ENCODE data around the gene PRKAG2. TPM values are rescaled to one million over a fixed set of nuclear protein-coding genes. Genes with fewer than 3 reads are reported as not detected.

PRKAG2 gene
- total and polyA plus RNA-seq, 8 donors = 19.9 to 302 (median 60.9) TPM

DNA sequence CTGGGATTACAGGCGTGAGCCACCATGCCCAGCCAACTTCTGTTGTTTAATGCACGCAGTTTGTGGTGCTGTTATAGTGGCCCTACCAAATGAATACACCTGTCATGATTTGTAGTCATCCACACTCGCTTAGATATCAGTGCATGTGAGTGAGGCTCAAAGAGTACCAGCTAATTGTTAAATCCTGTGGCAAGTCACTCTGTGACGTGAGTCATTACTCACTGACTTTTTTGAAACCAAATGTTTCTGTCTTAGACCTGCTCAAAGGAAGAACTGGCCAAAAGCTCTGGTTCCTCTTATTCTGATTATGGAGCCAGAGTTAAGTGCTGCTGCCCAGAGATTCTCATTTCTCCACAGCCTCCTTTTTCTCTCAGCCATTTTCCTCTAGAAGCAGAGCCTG is 109.4 kb downstream of the PRKAG2 start:
- DNase-seq = no peak
- TF ChIP-seq POLR2AphosphoS5 (IDR thresholded peaks at IDR 0.05) = no peak
- no peak for TF ChIP-seq POLR2A (IDR thresholded peaks at IDR 0.05)
- no peak for TF ChIP-seq EP300 (IDR thresholded peaks at IDR 0.05)
- TF ChIP-seq, protein P1, sequence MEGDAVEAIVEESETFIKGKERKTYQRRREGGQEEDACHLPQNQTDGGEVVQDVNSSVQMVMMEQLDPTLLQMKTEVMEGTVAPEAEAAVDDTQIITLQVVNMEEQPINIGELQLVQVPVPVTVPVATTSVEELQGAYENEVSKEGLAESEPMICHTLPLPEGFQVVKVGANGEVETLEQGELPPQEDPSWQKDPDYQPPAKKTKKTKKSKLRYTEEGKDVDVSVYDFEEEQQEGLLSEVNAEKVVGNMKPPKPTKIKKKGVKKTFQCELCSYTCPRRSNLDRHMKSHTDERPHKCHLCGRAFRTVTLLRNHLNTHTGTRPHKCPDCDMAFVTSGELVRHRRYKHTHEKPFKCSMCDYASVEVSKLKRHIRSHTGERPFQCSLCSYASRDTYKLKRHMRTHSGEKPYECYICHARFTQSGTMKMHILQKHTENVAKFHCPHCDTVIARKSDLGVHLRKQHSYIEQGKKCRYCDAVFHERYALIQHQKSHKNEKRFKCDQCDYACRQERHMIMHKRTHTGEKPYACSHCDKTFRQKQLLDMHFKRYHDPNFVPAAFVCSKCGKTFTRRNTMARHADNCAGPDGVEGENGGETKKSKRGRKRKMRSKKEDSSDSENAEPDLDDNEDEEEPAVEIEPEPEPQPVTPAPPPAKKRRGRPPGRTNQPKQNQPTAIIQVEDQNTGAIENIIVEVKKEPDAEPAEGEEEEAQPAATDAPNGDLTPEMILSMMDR (IDR thresholded peaks at IDR 0.05) = no peak
- peaks cover 0 to 12% (median 4%) of the 10 kb centered on the region in 4 donors for H3K4me1 ChIP-seq
- H3K36me3 ChIP-seq = peaks cover 0 to 37% (median 24%) of the 10 kb centered on the region in 4 donors
- intact Hi-C loops (cut with DNase I; ENCODE audit: low total_unique reads) = no loop called here
- H3K27me3 ChIP-seq = no peaks in the 10 kb centered on the region
- no peak overlapping the region for H3K27ac ChIP-seq
- no peaks in the 10 kb centered on the region for H3K9me3 ChIP-seq
- 90 to 96% (median 92%) methylated on average over 4 of the region's 4 CpGs for WGBS, 5 donors
- no peak overlapping the region for H3K4me3 ChIP-seq

DNA sequence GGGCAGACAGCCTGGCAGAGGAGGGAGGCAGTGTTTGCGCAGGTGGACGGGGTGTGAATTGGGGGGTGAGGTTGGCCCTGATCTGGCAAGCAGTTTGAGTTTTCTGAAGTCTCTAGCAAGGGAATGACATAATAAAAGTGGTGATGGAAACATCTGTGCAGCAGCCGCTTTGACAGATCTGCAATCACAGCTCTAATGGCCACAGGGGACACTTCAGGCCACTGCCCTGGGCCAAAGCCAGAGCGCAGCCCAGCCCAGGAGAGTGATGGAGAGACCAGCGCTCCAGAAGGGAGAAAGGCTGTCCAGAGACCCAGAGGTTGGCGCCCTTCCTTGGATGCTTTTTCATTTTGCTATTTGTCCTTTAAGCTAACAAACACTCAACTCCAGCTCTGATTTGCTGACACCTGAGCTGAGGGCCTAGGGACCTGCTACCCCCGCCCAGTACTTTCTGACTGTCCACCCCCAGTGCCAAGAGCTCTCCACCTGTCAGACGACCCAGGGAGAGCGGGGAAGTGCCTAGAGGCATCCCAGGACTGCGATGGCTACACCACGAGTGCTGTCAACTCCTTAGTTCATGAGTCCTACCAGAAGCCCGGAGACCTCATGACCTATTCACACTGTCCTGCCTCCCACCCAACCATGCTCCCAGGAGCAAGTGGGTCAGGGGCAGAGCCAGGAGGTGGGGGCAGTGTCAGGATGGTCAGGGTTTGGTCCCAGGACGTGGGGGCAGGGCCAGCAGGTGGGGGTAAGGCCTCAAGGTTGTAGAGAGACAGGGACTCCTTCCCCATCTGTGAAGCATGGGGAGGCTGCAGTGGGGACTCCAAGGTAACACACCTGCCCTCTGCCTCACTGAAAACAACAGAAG is 112.6 kb downstream of the PRKAG2 start:
- intact Hi-C loops (cut with DNase I; ENCODE audit: low total_unique reads) = no loop called here
- no peak overlapping the region for H3K4me3 ChIP-seq
- H3K27me3 ChIP-seq = no peaks in the 10 kb centered on the region
- TF ChIP-seq EP300 (IDR thresholded peaks at IDR 0.05) = no peak
- TF ChIP-seq POLR2A (IDR thresholded peaks at IDR 0.05) = no peak
- TF ChIP-seq, protein P1 (IDR thresholded peaks at IDR 0.05) = no peak
- no peak for TF ChIP-seq POLR2AphosphoS5 (IDR thresholded peaks at IDR 0.05)
- peaks cover 0 to 29% (median 18%) of the 10 kb centered on the region in 4 donors for H3K36me3 ChIP-seq
- 85 to 90% (median 88%) methylated on average over 12 to 13 of the region's 13 CpGs for WGBS, 5 donors
- no peak for DNase-seq
- H3K4me1 ChIP-seq = peaks cover 0 to 11% (median 4%) of the 10 kb centered on the region in 4 donors
- no peaks in the 10 kb centered on the region for H3K9me3 ChIP-seq
- H3K27ac ChIP-seq = no peak overlapping the region

DNA sequence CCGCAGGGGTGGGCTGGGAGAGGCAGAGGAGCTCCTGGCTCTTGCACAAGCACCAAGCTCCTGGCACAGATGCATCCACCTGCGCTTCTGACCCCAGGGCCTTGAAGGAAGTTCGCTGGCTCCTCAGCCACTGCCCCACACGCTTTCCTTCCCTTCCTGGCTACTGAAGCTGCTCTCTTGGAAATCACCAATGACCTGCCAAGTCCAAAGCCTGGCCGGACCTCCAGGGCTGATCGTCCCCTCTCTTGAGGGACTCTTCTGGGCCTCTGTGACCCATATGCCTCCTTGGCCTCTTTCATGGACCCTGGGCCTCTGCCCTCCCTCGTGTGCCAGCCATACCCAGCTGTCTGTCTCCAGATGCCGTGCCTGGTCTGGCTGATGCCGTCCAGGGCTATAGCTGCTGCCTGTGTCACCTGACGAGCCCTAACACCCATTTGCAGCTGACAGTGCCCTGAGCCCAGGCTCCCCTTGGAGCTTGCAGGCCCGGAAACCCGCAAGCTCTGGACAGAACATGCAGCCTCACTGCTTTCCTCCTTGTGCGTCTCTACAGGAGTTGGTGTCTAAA is 113.4 kb downstream of the PRKAG2 start:
- intact Hi-C loops (cut with DNase I; ENCODE audit: low total_unique reads) = no loop called here
- Histone ChIP-seq H3K4me1 (peaks cover 2 to 14% (median 8%) of the 10 kb centered on the region in 4 donors), H3K4me3 (no peak overlapping the region), H3K9me3 (no peaks in the 10 kb centered on the region), H3K27ac (no peak overlapping the region), H3K27me3 (no peaks in the 10 kb centered on the region), H3K36me3 (peaks cover 0 to 29% (median 15%) of the 10 kb centered on the region in 4 donors)
- no peak for DNase-seq
- TF ChIP-seq POLR2AphosphoS5 (IDR thresholded peaks at IDR 0.05) = no peak
- TF ChIP-seq, protein P1 (IDR thresholded peaks at IDR 0.05) = no peak
- TF ChIP-seq EP300 (IDR thresholded peaks at IDR 0.05) = no peak
- TF ChIP-seq POLR2A (IDR thresholded peaks at IDR 0.05) = no peak
- WGBS, 5 donors = 89 to 91% (median 90%) methylated on average over 10 to 13 of the region's 13 CpGs

DNA sequence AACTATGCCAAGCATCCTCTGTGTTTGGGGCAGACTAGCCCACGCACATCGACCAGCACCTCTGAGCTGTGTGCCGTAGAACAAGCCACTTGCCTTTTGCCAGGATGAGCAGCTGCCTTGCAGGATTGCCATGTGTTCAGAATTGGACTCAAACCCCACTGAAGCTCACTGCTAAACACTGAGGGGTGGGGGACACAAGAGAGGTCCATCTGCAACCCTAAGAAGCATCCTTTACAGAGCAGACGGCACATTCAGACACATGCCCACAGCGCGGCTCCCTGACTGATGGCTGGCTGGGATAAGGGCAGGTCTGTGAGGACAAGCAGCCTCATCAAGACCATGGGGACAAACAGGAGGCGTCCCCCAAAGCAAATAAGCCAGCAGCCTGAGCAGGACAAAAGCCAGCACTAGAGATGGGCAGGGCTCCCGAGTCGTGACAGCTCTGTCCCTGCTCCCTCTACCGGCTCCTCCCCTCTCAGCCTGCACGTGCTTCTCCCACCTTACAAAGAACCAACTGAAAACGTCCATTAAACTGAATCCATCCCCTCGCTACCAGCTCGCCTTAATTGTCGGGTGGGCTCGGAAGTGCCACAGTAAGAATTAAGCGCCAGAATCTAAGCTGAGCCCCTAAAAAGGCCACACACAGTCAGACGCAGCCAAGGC is 114.2 kb downstream of the PRKAG2 start:
- Histone ChIP-seq H3K4me1 (peaks cover 5 to 21% (median 14%) of the 10 kb centered on the region in 4 donors), H3K4me3 (no peak overlapping the region), H3K27ac (no peak overlapping the region), H3K9me3 (no peaks in the 10 kb centered on the region), H3K27me3 (no peaks in the 10 kb centered on the region), H3K36me3 (peaks cover 0 to 28% (median 15%) of the 10 kb centered on the region in 4 donors)
- DNase-seq = no peak
- WGBS, 5 donors = 87 to 90% (median 88%) methylated on average over 18 of the region's 18 CpGs
- intact Hi-C loops (cut with DNase I; ENCODE audit: low total_unique reads) = no loop called here
- no peak for TF ChIP-seq POLR2AphosphoS5 (IDR thresholded peaks at IDR 0.05)
- no peak for TF ChIP-seq POLR2A (IDR thresholded peaks at IDR 0.05)
- TF ChIP-seq, protein P1 (IDR thresholded peaks at IDR 0.05) = no peak
- TF ChIP-seq EP300 (IDR thresholded peaks at IDR 0.05) = no peak
